ENCODE measurements around the gene BMPR1A.

Gene BMPR1A

DNA sequence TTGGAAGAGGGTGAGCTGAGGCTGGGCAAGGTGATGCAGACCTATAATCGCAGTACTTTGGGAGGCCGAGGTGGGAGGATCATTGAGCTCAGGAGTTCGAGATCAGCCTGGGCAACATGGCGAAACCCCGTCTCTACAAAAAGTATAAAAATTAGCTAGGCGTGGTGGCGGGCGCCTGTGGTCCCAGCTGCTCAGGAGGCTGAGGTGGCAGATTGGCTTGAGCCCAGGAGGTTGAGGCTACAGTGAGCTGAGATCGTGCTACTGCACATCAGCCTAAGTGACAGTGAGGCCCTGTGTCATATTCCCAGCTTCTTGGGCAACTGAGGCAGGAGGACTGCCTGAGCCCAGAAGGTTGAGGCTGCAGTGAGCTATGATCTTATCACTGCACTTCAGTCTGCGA is 13.6 kb downstream of the BMPR1A start:
- no peak for DNase-seq

GRCh38 chr10:86770412-86770960 is 14.1 kb downstream of the BMPR1A start:
- DNase-seq: no peak

- no peak for DNase-seq
Measured at GRCh38 chr10:86773498-86773897, 17.1 kb downstream of the BMPR1A start.

DNA sequence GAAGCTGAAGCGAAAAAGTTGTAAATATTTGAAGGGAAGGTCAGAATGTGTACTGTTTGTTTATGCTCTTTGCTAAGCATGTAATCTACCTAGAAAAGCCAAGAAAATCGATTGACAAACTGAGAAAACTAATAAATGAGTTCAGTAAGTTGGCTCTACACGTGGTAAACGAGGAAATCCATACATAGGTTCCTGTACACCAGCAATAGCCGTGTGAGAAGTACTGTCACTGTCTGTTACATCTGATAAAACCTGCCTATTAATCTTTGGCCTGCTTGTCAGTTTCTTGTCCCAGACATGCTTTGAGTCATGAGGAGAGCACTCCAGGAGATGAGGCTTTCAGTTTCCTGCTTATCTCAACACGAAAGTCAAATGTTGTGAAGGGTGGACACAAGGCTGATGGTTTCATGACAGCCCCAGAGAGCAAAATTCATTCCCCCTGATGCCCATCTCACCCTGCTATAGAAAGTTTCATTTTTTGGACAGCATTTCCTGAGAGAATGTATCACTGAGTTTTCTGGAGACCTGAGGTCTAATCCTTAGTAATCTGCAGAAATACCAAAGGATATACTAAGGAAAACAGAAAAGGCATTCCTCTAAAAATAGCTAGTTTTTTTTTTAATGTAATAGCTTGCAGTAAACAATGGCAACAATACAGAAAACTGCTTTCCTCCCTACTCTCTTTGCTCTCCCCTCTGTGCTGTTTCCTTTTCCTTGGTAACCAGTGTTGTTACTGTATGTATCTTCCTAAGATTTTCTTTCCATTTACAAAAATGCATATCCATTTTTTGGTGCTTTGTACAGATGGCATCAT is 18.8 kb downstream of the BMPR1A start:
- DNase-seq: no peak

GRCh38 chr10:86775870-86776180 is 19.4 kb downstream of the BMPR1A start:
- DNase-seq: no peak

DNA sequence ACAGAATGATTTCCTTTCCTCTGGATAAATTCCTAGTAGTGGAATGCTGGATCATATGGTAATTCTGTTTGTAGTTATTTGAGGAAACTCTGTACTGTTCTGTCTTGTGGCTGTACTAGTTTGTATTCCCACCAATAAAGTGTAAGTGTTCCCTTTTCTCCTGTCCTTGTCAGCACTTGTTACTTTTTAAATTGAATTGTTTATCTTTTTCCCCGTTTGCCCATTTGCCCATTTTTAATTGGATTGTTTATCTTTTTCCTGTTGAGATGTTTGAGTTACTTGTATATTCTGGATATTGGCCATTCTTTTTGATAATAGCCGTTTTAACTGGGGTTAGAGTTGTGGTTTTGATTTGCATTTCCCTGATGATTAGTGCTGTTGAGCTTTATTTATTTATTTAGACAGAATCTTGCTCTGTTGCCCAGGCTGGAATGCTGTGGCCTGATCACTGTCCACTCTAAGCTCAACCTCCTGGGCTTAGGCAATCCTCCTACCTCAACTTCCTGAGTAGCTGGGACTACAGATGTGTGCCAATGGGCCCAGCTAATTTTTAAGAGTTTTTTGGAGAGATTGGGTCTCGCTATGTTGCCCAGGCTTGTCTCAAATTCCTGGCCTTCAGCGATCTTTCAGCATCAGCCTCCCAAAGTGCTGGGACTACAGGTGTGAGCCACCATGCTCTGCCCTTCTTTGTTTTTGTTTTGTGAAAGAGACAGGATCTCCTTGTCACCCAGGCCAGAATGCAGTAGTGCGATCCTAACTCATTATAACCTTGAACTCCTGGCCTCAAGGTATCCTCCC is 23.0 kb downstream of the BMPR1A start:
- no peak for DNase-seq

GRCh38 chr10:86782701-86783418 is 26.4 kb downstream of the BMPR1A start:
- DNase-seq: no peak

DNA sequence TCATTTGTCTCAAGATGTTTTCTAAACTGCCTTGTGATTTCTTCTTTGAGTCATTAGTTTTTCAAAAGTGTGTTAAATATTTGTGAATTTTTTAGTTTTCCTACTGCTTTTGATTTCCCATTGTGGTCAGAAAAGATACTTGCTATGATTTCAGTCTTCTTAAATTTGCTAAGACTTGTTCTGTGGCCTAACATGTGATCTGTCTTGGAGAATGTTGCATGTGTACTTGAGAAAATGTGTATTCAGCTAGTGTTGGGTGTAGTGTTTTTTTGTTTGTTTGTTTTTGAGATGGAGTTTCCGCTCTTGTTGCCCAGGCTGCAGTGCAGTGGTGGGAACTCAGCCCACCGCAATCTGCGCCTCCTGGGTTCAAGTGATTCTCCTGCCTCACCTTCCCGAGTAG is 28.6 kb downstream of the BMPR1A start:
- DNase-seq: no peak

- DNase-seq: no peak
Measured at GRCh38 chr10:86785968-86786367, 29.5 kb downstream of the BMPR1A start.

DNA sequence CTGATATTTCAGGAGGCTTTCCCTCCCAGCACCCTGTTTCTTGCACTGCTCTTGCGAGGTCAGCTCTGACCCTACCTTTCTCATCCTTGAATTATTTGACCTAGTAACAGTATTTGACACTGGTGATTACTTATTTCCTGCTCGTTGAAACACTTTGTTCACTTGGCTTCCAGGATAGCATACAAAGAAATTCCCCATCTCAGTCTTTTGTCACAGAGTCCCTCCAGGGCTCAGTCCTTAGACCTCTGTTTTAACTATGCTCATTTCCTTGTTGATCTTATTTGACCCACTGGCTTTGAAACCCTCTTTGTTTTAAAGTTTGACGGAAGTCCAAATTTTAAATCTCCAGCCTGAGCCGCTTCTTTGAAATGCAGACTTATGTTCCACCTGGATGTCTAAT is 29.9 kb downstream of the BMPR1A start:
- no peak for DNase-seq

DNA sequence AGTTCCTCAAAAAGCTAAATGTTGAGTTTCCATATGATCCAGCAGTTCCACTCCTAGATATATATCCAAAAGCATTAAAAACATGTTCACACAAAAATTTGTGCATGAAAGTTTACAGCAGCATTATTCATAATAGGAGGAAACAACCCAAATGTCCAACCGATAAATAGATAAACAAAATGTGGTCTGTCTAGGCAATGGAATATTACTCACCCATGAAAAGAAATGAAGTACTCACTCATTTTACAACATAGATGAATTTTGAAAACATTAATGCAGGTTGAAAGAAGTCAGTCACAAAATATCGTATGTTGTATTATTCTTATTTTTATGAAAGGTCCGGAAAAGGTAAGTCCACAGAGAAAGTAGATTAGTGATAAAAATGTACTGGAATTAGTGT is 34.0 kb downstream of the BMPR1A start:
- no peak for DNase-seq

GRCh38 chr10:86792461-86793167 is 36.2 kb downstream of the BMPR1A start:
- no peak for DNase-seq

DNA sequence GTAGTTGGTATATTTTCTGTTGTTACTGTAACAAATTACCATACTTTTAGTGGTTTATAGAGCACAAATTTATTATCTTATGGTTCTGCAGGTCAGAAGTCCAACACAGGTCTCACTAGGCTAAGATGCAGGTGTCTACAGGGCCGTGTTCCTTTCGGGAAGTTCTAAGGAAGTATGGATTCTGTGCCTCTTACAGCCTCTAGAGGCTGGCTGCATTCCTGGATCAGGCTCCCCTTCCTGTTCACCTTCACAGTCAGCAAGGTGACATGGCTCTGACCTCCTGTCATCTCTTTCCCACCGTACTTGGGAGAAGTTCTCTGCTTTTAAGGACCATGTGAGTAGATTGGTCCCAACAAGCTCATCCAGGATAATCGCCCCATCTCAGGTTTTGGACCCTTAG is 37.3 kb downstream of the BMPR1A start:
- DNase-seq: no peak

DNA sequence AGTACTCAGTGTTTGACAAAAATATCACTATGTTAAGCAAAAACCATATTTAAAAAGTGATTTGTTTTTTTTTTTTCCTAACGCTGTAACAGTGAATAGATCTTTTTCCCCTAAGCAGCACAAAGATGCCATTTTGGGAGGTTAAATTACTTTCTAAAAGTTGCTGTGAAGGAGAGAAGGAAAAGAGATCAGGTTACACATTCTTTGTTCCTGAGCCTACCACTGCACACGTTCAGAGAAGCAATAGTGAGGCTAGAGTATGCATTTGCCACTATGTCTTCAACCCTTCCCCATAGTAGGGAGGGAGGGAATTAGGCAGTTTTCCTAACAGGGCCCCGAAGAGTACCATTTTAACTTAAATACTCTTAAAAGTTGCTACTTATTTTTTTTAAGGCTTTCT is 38.9 kb downstream of the BMPR1A start:
- DNase-seq: no peak

DNA sequence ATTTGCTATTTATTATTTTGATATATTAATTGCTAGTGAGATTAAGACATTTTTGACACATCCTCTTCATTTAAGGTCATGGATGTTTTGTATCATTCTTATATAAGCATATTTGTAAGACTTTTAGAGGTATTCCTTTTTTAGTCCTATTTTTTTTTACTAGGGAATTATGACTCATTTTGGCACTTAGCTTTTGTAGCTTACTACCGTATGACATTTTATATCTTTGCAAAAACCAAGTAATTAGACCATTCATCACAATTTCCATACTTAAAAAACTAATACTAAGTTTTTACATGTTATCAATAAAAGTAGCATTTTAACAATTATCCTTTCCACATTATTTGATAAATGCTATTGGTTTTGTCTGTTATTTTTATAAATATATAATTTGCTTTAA is 41.6 kb downstream of the BMPR1A start:
- no peak for DNase-seq

GRCh38 chr10:86798611-86799010 is 42.2 kb downstream of the BMPR1A start:
- no peak for DNase-seq

DNA sequence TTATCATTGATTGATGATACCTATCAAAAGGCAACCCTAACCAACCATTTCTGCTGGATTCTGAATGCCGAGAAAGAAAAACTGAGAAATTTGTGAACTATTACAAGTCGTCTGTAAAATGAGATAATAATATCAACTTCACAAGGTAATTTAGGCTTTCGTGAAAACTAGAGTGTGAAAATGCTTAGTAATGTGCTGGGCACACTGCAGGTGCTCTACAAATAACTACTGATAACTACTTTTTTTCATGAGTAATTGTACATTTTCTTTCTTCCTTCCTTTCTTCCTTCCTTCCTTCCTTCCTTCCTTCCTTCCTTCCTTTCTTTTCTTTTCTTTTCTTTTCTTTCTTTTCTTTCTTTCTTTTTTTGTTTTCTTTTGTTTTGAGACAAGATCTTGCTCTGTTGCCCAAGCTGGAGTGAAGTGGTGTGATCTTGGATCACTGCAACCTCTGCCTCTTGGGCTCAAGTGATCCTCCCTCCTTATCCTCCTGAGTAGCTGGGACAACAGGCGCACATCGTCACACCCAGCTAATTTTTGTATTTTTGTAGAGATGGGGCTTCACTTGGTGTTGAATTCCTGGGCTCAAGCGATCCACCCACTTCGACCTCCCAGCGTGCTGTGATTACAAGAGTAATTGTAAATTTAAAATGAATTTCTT is 42.9 kb downstream of the BMPR1A start:
- no peak for DNase-seq

DNA sequence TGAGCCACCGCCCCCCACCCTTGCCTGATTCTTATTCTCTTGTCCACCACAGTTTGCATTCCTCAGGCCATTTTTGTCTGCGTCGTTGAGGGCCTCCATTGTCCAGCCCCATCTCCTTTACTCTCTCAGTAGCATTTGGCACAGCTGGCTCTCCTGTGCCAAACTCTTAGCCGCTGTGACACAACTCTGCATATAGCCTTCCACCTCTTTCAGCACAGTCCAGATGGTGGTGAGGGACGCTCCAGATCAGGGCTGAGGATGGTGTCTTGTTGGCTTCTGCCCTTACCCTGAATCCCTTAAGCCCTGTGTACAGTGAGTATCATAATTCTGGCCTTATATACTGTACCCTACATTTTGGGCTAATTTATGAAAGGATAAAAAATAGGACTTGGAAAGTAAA is 45.6 kb downstream of the BMPR1A start:
- DNase-seq: no peak

GRCh38 chr10:86802473-86803108 is 46.2 kb downstream of the BMPR1A start:
- no peak for DNase-seq

GRCh38 chr10:86803156-86803555 is 46.7 kb downstream of the BMPR1A start:
- no peak for DNase-seq

- no peak for DNase-seq
Measured at GRCh38 chr10:86804805-86805204, 48.4 kb downstream of the BMPR1A start.

- no peak for DNase-seq
Measured at GRCh38 chr10:86813101-86813500, 56.7 kb downstream of the BMPR1A start.
